IPS-11a (cell line): Measurements from ENCODE around the gene RASSF5.

ENCODE experiments used
- H3K4me3 ChIP-seq: one replicate; pipeline ENCODE4 v1.5.1; 2013; ENCODE audit warnings: low read depth, low read length, control low read depth

RASSF5 gene

GRCh38 chr1:206513312-206514111, 6.2 kb downstream of the RASSF5 start:
- no peak overlapping the region for H3K4me3 ChIP-seq

- H3K4me3 ChIP-seq, result no peak overlapping the region
These were observed 7.6 kb downstream of the RASSF5 start for GRCh38 chr1:206514813-206515387.

- H3K4me3 ChIP-seq, result no peak overlapping the region
These were observed 9.3 kb downstream of the RASSF5 start for GRCh38 chr1:206516728-206516990.

- H3K4me3 ChIP-seq, result no peak overlapping the region
These were observed 10.5 kb downstream of the RASSF5 start for GRCh38 chr1:206517784-206518183.

GRCh38 chr1:206518206-206518605, 10.9 kb downstream of the RASSF5 start:
- H3K4me3 ChIP-seq, result no peak overlapping the region

GRCh38 chr1:206518743-206519142, 11.4 kb downstream of the RASSF5 start:
- no peak overlapping the region for H3K4me3 ChIP-seq

GRCh38 chr1:206521127-206521526, 13.8 kb downstream of the RASSF5 start:
- H3K4me3 ChIP-seq, result no peak overlapping the region

- no peak overlapping the region for H3K4me3 ChIP-seq
These were observed 14.5 kb downstream of the RASSF5 start for GRCh38 chr1:206521694-206522402.

- H3K4me3 ChIP-seq, result no peak overlapping the region
These were observed 17.5 kb downstream of the RASSF5 start for GRCh38 chr1:206524739-206525364.

GRCh38 chr1:206526064-206526911, 19.0 kb downstream of the RASSF5 start:
- no peak overlapping the region for H3K4me3 ChIP-seq

GRCh38 chr1:206529425-206529824, 22.1 kb downstream of the RASSF5 start:
- no peak overlapping the region for H3K4me3 ChIP-seq

GRCh38 chr1:206532368-206532767, 25.0 kb downstream of the RASSF5 start:
- no peak overlapping the region for H3K4me3 ChIP-seq

- no peak overlapping the region for H3K4me3 ChIP-seq
These were observed 27.2 kb downstream of the RASSF5 start for GRCh38 chr1:206534552-206534951.

- H3K4me3 ChIP-seq, result no peak overlapping the region
These were observed 28.5 kb downstream of the RASSF5 start for GRCh38 chr1:206535853-206536188.

GRCh38 chr1:206537141-206537540, 29.8 kb downstream of the RASSF5 start:
- H3K4me3 ChIP-seq, result no peak overlapping the region

- no peak overlapping the region for H3K4me3 ChIP-seq
These were observed 30.9 kb downstream of the RASSF5 start for GRCh38 chr1:206538086-206538770.

GRCh38 chr1:206538901-206539640, 31.7 kb downstream of the RASSF5 start:
- no peak overlapping the region for H3K4me3 ChIP-seq

- H3K4me3 ChIP-seq, result no peak overlapping the region
These were observed 32.9 kb downstream of the RASSF5 start for GRCh38 chr1:206540044-206540780.

- no peak overlapping the region for H3K4me3 ChIP-seq
These were observed 34.0 kb downstream of the RASSF5 start for GRCh38 chr1:206541236-206541833.
